HG03571 (cell line): ENCODE data around the gene CFAP300.

ENCODE experiments used
- ATAC-seq: cut with Tn5 transposase; IDR thresholded peaks from one replicate; pipeline ENCODE4 v1.9.1; 2021; ENCODE audit not compliant: unreplicated experiment

CFAP300 gene

GRCh38 chr11:102119997-102120396 lies 72.8 kb downstream of the CFAP300 start:
- ATAC-seq, result no peak

- ATAC-seq, result no peak
Measured at GRCh38 chr11:102120437-102120973, 73.3 kb downstream of the CFAP300 start.

- no peak for ATAC-seq
Measured at GRCh38 chr11:102121329-102121728, 74.1 kb downstream of the CFAP300 start.
